DOHH2 (cell line): ENCODE measurements around the gene OOSP3.

Experiments
- EZH2phosphoT487 ChIP-seq: fragments of 200-600 bp; sonication (generic); IDR thresholded peaks from 2 replicates; pipeline ENCODE4 v1.6.1; 2017; ENCODE audit warnings: borderline replicate concordance, mild to moderate bottlenecking, antibody characterized with exemption, low read length, moderate library complexity, mixed read lengths
- TF ChIP-seq, protein P1 (sequence below): fragments of 200-600 bp; sonication (generic); IDR thresholded peaks from one replicate; pipeline ENCODE4 v1.5.1; 2014; ENCODE audit warnings: antibody characterized with exemption, mild to moderate bottlenecking, low read depth, low read length; ENCODE audit not compliant: poor library complexity, severe bottlenecking

DNA sequence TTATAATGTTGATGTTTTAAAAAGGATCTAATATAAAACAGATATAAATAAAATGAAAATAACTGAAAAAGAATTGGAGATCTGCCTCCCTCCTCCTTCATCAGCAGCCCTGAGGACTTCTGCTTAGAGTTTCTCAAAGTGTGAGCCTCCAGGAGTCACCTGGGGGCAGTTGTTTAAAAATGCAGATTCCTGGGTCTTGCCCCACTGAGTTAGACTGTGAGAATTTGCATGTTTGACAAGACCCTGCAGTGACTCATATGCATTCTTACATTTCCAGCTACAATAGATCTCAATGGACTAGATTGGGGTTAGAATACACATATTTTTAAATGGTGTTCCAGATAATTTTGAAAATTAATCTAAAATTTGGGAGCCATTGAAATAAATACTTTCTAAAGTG lies 798 bp upstream of the OOSP3 start:
- no peak for TF ChIP-seq EZH2phosphoT487
- TF ChIP-seq, protein P1, sequence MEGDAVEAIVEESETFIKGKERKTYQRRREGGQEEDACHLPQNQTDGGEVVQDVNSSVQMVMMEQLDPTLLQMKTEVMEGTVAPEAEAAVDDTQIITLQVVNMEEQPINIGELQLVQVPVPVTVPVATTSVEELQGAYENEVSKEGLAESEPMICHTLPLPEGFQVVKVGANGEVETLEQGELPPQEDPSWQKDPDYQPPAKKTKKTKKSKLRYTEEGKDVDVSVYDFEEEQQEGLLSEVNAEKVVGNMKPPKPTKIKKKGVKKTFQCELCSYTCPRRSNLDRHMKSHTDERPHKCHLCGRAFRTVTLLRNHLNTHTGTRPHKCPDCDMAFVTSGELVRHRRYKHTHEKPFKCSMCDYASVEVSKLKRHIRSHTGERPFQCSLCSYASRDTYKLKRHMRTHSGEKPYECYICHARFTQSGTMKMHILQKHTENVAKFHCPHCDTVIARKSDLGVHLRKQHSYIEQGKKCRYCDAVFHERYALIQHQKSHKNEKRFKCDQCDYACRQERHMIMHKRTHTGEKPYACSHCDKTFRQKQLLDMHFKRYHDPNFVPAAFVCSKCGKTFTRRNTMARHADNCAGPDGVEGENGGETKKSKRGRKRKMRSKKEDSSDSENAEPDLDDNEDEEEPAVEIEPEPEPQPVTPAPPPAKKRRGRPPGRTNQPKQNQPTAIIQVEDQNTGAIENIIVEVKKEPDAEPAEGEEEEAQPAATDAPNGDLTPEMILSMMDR = no peak
